Erythroblast (primary cell): Measurements from ENCODE around the gene AQP10.

Experiments used
- GATA1 ChIP-seq: IDR thresholded peaks from 2 replicates; pipeline ENCODE4 v1.6.1; 2011; ENCODE audit warnings: low read depth, mild to moderate bottlenecking, control low read depth, low read length, moderate library complexity
- POLR2A ChIP-seq: IDR thresholded peaks from 2 replicates; pipeline ENCODE4 v1.6.1; 2011; ENCODE audit warnings: mild to moderate bottlenecking, low read length

GRCh38 chr1:154324669-154325582 is 4.0 kb downstream of the AQP10 start, which contains the start of gene ATP8B2:
- TF ChIP-seq POLR2A (peak; percentile 24), GATA1 (no peak)
